GM21529 (cell line): ENCODE data around the gene KRT8.
"Not testable (repeated sequence)": the region's sequence is repeated elsewhere in the genome, so short reads cannot be mapped to it uniquely, and the experiment has no call there.

ENCODE experiments used
- ATAC-seq: cut with Tn5 transposase; IDR thresholded peaks from one replicate; pipeline ENCODE4 v1.9.1; 2021; ENCODE audit not compliant: unreplicated experiment

The KRT8 gene

DNA sequence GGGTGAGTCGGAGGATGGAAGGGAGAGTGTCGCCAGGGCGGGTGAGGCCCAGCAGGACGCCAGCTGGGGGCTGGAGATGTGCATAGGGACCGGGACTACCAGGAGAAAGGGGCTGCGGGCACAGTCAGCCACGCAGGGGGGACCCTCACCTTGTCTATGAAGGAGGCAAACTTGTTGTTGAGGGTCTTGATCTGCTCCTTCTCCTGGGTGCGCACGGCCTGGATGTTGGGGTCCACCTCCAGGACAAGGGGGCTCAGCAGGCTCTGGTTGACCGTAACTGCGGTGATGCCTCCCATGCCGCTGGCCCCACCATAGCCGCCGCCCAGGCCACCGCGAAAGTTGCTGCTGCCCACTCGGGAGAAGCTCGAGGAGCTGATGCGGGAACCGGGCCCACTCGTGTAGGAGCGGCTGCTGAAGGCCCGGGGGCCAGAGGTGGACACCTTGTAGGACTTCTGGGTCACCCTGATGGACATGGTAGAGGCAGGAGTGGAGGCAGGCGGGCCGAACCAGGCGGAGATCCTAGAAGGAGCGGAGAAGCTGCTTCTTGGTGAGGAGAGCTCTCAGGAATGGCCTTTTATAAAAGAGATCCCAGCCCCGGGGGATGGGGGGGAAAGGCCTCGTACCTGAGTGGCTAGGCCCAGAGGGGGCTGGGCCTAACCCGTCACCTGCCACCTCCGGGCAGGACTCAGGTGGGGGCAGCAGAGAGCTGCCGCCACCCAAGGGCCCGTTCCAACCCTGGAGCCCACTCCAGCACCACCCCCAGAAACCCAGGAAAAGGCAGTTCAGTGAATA is at the start of gene KRT8:
Gene KRT8, minus strand, starts transcription at position 568 of the 792 bp plus-strand sequence. Its CDS starts 95 bp downstream, at position 473.
- not testable (repeated sequence) for ATAC-seq

- no peak for ATAC-seq
These were observed 48.4 kb upstream of the KRT8 start for GRCh38 chr12:52953181-52953841.

DNA sequence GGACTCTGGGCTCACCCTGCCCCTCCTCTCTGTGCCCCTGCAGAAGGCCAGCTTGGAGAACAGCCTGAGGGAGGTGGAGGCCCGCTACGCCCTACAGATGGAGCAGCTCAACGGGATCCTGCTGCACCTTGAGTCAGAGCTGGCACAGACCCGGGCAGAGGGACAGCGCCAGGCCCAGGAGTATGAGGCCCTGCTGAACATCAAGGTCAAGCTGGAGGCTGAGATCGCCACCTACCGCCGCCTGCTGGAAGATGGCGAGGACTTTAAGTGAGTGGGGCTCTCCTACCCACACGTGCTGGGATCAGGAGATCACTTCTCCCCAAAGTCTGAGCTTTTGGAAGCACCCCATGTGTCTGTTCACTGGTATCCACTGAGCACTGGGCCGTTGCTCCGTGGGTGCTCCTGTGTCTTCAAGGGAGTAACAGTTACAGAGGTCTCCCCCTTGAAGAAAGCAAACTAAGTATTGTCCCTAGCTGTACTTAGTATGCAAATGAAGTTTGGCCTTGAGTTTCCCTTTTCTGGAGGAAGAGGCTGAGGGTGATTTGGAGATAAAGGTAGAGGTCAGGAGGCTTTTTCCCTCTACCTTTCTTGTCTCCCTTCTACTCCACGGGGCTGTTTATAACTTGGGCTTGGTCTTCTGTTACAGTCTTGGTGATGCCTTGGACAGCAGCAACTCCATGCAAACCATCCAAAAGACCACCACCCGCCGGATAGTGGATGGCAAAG is 47.4 kb upstream of the KRT8 start:
- no peak for ATAC-seq

DNA sequence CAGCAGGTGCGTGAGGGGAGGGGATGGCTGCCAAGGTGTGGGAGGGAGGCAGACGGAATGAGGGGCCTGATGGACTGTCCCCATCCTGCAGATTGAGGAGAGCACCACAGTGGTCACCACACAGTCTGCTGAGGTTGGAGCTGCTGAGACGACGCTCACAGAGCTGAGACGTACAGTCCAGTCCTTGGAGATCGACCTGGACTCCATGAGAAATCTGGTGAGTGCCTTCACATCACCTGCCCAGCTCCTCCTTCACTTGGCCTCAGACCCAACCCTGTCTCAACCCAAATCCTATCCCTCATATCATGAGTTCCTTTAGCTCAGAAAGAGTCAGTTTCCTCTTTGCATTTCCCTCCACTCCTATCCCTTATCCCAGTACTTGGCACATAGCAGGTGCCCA is 46.8 kb upstream of the KRT8 start:
- no peak for ATAC-seq

GRCh38 chr12:52951126-52951525 is 46.2 kb upstream of the KRT8 start:
- no peak for ATAC-seq

GRCh38 chr12:52950553-52950952 is 45.7 kb upstream of the KRT8 start:
- ATAC-seq, result no peak

- no peak for ATAC-seq
These were observed 44.8 kb upstream of the KRT8 start for GRCh38 chr12:52949413-52950331.

DNA sequence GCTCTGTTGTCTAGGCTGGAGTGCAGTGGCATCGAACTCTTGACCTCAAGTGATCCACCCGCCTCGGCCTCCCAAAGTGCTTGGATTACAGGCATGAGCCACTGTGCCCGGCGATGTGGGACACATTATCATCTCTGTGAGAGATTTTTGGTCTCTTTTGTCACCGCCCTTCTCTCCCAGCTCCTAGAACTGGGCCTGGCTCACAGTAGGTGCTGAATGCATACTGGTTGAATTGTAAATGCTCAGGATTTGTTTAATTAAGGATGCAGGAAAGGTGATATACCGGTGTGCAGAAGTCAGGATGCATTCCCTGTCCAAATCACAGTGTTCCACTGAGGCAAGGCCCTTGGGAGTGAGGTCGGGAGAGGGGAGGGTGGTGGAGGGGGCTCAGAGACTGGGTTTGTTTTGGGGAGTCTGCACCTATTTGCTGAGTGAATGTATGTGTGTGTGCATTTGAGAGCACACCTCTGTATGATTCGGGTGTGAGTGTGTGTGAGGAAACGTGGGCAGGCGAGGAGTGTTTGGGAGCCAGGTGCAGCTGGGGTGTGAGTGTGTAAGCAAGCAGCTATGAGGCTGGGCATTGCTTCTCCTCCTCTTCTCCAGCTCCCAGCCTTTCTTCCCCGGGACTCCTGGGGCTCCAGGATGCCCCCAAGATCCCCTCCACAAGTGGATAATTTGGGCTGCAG is 43.0 kb upstream of the KRT8 start:
- no peak for ATAC-seq

- ATAC-seq, result no peak
These were observed 42.1 kb upstream of the KRT8 start for GRCh38 chr12:52946797-52947547.

- ATAC-seq, result no peak
These were observed 41.5 kb upstream of the KRT8 start for GRCh38 chr12:52946334-52946733.

DNA sequence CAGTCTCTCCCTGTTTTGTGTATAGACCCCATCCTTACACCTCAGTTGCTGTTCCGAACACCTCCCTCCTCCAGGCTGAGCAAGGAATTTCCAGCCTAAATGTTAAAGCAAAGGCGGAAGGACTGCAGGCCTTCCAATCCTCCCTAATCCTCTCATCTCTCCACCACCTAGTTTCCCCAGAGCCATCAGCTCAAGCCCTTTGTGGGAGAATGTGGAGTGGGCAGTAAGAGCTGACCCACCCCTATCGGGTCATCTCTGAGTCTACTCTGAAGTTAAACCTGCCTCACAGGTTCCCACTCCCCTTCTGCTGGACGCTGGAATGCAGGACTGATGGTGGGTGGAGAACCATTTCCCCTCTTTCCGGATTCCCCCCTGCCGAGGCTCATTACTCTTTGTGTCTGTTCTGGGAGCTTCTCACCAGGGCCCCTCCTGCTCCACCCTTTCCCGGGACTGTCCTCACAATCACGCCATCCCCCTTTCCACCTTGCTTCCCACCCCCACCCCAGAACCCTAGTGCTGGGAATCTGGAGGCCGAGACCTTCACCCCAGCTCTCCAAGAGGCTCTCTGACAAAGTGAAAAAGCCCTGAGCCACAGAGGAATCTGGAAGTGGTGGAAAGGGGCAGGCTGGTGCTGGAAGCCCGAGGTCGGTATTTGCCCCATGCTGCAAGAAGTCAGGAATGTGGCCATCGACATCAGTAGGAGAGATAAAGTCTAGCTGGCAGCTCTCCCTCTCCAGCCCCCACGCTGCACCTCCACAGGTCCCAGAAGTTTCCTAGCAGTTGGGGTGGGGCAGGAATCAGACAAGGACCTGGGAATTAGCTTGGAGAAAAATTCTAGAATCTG is 40.7 kb upstream of the KRT8 start:
- ATAC-seq, result no peak

- no peak for ATAC-seq
These were observed 40.0 kb upstream of the KRT8 start for GRCh38 chr12:52944683-52945388.

DNA sequence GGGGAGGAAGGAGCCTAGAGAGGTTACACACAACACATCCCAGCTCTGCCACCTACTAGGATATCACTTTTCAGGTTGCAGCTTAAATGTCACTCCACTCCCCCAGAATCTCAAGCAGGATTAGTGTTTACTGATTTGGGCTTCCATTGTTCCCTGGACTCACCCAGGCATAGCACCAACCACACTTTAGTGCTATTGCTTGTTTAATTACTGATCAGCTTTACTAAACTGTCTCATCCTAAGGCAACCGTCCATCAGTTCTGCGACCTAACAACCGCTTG is 38.0 kb upstream of the KRT8 start:
- no peak for ATAC-seq

GRCh38 chr12:52942066-52942900 is 37.4 kb upstream of the KRT8 start:
- no peak for ATAC-seq

DNA sequence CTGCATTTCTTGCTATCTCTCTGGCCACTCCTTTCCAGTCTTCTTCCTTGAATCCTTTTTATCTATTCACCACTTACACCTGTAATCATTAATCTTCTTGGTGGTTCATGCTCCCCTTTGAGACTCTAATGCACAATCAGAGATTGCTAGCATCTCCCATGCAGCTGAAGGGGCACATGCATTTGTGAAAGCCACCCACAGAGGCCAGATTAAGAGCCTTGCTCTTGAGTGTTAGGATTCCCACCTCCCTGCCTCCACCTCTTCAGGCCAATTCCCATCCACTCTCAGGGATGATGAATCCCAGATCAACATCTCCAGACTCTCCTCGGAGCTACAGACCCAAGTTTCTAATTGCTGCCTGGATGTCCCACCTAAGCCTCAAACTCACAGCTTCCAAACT is 24.7 kb upstream of the KRT8 start:
- ATAC-seq, result no peak

GRCh38 chr12:52927964-52928363 is 23.1 kb upstream of the KRT8 start:
- ATAC-seq, result no peak

DNA sequence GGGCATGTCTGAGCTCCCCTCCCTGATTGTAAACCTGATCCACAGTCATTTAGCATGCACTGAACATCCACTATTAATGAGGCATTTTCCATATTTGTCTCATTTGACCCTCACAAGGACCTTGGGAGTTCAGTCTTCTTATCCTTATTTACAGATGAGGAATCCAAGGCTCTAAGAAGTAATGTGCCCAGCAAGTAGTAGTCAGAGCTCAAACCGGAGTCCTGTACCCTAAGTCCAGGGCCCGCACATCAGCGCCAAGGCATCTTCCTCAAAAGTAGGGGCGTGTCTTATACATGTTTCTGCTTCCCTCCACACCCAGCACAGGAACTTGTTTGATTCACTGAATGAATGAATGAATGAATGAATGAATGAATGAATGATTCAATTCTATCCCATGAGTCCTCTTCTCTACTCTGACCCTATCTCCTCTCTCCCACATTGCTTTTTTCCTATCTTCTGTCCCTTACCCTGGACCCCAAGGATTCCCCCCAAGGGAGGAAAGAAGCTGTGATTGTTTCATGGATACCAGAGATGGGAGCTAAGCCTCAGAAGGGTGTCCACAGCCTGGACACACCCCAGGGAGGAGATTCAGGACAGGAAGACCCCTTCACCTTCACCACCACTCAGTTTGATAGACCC is 21.8 kb upstream of the KRT8 start:
- no peak for ATAC-seq
